ENCODE data around the gene HS3ST3A1. TPM values are rescaled to one million over a fixed set of nuclear protein-coding genes. Genes with fewer than 3 reads are reported as not detected.

HS3ST3A1 gene
- 0.41 TPM for total RNA-seq

GRCh38 chr17:13601776-13602551 is at the start of gene HS3ST3A1:
Gene HS3ST3A1 (minus strand): TSS chr17:13601929. CDS start chr17:13601129, 800 bp downstream.
- DNase-seq (ENCODE audit: low spot score in 2 of 2) (peak in 1 of 2 donors; percentile 51), FAIRE-seq (no peak)

- DNase-seq (ENCODE audit: low spot score in 2 of 2) (no peak), FAIRE-seq (no peak)
Measured at GRCh38 chr17:13650096-13650675, 48.5 kb upstream of the HS3ST3A1 start.

GRCh38 chr17:13647543-13648021 is 45.9 kb upstream of the HS3ST3A1 start:
- DNase-seq (ENCODE audit: low spot score in 2 of 2) (peak in 1 of 2 donors; percentile 8), FAIRE-seq (no peak)

GRCh38 chr17:13646969-13647542 is 45.3 kb upstream of the HS3ST3A1 start:
- FAIRE-seq = no peak
- no peak for DNase-seq (ENCODE audit: low spot score in 2 of 2)

DNA sequence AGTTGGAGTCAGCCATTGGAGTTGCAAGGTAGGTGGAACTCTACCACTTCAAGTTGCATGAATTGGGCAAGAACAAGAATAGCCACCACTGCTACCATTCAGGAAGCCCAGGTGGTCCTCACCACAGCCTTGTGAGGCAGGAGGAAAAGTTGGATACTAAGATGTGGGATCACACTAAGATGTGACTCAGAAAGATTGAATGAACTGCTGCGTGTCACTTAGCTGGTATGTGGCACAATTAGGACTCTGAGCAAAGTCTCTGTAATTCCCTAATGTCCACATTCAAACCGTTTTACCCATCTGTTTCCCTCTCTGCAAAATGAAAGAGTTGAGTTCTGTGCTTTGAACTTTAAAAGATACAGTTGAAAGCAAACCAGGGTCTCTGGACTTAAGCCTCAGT is 44.7 kb upstream of the HS3ST3A1 start:
- no peak for FAIRE-seq
- no peak for DNase-seq (ENCODE audit: low spot score in 2 of 2)

- DNase-seq (ENCODE audit: low spot score in 2 of 2) (no peak), FAIRE-seq (no peak)
Measured at GRCh38 chr17:13643180-13643579, 41.5 kb upstream of the HS3ST3A1 start.

- DNase-seq (ENCODE audit: low spot score in 2 of 2) (no peak), FAIRE-seq (no peak)
Measured at GRCh38 chr17:13642188-13642587, 40.5 kb upstream of the HS3ST3A1 start.

- DNase-seq (ENCODE audit: low spot score in 2 of 2) (no peak), FAIRE-seq (no peak)
Measured at GRCh38 chr17:13640551-13640950, 38.8 kb upstream of the HS3ST3A1 start.

- DNase-seq (ENCODE audit: low spot score in 2 of 2) = no peak
- FAIRE-seq = no peak
Measured at GRCh38 chr17:13638855-13639458, 37.2 kb upstream of the HS3ST3A1 start.

DNA sequence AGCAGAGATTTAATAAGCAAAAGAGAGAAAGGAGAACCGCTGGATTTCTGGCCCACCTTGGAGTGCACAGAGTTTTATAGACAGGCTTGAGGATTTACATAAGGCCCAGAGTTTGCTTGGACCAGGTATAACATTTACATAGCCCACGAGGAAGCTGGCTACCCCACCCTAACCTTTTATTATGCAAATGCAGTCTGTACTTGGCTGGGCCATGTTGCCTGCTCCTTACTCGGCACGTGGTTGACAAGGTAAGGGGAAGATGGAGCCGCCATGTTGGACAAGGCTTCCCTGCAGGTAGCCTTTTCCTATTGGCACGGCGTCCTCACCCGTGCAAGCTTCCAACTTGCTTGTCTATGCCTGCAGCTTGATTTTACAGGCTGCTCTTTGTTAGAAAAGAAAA is 35.2 kb upstream of the HS3ST3A1 start:
- DNase-seq (ENCODE audit: low spot score in 2 of 2) (no peak), FAIRE-seq (no peak)

DNA sequence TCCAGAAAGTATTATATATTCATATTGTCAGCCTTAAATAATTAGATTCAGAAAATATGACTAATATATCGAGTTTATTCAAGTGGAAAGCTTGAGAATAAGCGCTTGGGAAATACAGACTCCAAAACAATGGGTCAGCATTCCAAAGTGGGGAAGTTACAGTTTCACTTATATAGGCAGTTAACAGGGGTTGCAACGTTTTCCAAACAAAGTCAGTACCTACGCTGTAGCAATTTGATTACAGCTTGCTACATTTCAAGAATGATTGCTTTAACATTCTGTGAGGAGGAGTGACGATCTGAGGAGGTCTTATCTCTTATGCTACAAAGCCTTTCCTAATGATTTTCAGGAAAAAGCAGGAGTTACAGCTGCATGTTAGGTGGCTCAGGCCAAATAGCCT is 34.2 kb upstream of the HS3ST3A1 start:
- DNase-seq (ENCODE audit: low spot score in 2 of 2) (no peak), FAIRE-seq (no peak)

GRCh38 chr17:13634021-13634420 is 32.3 kb upstream of the HS3ST3A1 start:
- DNase-seq (ENCODE audit: low spot score in 2 of 2) = no peak
- no peak for FAIRE-seq

- FAIRE-seq (no peak), DNase-seq (ENCODE audit: low spot score in 2 of 2) (no peak)
Measured at GRCh38 chr17:13631529-13631928, 29.8 kb upstream of the HS3ST3A1 start.

DNA sequence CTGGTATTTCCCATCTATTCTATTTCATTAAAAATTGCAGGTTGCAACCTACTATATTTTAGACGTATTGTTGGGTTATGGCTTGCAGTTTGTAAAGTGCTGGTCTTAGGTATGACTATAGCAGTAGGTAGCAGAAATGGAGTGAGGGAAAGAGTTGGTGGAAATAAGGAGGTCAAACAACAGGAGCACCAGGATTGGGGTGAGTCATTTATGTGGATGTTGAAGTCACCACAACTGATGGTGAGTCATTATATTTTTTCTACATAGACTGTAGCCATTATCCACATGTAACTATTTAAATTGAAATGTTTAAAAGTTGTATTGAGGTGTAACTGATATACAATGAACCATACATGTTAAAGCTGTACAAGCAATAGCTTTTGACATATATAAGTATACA is 25.0 kb upstream of the HS3ST3A1 start:
- DNase-seq (ENCODE audit: low spot score in 2 of 2) (no peak), FAIRE-seq (no peak)

GRCh38 chr17:13619462-13619861 is 17.7 kb upstream of the HS3ST3A1 start:
- FAIRE-seq (no peak), DNase-seq (ENCODE audit: low spot score in 2 of 2) (no peak)

GRCh38 chr17:13616031-13616430 is 14.3 kb upstream of the HS3ST3A1 start:
- FAIRE-seq (no peak), DNase-seq (ENCODE audit: low spot score in 2 of 2) (no peak)

- DNase-seq (ENCODE audit: low spot score in 2 of 2) (no peak), FAIRE-seq (no peak)
Measured at GRCh38 chr17:13609941-13610340, 8.2 kb upstream of the HS3ST3A1 start.

DNA sequence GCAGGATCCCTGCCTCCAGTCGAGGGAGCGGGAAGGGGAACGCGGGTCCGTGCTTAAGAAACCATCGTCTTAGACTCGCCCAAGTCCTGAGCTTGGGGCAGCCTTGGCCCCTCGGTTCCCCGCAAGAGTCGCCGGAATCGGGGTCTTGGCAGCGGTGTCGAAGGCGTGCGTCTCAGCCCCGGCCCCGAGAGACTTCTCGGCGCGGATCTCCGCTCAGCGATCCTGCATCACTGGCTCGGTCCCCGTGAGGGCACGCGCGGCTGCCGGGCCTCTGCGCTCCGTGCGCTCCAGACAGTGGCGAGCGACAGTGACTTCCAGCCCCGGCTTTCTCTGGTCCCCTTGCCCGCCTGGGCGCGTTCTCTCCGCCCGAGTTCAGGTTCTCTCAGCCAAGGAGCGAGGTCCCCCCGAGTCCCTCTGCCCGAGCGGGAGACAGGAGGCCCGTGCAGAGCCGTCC is 380 bp downstream of the HS3ST3A1 start:
- no peak for DNase-seq (ENCODE audit: low spot score in 2 of 2)
- no peak for FAIRE-seq

DNA sequence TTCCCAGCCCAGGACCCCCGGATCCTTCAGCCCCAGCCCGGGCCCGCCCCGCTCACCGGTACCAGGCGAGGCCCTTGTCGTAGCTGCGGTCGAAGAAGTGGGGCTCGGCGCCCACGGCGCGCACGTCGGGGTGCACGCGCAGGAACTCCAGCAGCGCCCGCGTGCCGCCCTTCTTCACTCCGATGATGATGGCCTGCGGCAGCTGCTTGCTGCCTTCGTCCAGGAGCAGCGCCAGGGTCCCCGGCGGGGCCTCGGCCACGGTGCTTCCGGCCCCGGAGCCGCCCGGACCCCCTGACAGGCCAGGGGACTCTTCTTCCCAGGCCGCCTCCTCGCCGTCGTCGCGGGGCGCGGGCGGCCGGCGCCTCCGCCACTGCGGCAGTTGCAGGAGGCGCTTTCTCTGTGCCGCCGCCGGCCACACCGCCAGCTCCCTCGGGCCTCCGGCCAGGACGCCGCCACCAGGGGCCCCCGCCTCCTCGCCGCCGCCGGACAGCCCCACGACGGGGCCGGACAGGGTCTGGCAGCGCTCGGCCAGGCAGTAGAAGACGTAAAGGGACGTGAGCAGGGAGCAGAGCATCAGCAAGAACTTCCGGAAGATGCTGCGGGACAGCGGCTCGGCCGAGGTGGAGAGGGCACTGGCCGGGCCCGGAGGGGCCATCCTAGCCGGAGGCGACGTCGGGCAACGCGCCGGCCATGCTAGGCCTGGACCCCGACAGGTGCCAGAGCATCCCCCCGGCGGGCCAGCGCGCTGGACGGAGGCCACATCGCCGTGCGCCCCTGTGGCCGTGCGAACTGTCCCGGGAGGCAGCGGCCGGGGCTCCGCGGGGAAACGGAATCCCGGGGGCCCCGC is 1.0 kb downstream of the HS3ST3A1 start:
- no peak for DNase-seq (ENCODE audit: low spot score in 2 of 2)

DNA sequence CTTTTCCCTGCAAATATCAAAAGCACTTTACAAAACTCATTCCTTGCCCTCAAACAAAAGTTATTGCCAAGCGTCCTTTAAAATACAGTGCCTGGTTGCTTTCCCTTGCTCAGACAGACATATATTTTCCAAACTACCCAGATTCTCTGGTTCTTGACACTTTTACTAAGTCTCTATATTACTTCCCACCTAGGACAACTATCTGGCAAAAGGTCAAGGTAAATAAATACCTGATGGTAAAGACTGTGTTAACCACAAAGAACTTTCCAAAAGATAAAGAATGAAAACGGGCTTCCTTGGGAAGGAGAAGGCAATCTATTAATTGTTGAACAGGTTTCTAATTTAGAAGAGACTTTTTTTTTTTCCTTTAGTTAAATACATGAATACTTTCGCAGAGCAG is 1.9 kb downstream of the HS3ST3A1 start:
- FAIRE-seq = no peak
- DNase-seq (ENCODE audit: low spot score in 2 of 2) = no peak

More for the DNA sequence above, 1.0 kb downstream of the HS3ST3A1 start:
- no peak for FAIRE-seq
